IMR-90 (cell line): ENCODE data around the gene ZDHHC11B. TPM values are rescaled to one million over a fixed set of nuclear protein-coding genes. Genes with fewer than 3 reads are reported as not detected.

Experiments
- ATAC-seq: fragments of 200-7000 bp; cut with Tn5 transposase; 2 replicates; pipeline ENCODE4 v1.9.1; 2020; ENCODE audit warnings: low read depth, mild to moderate bottlenecking, moderate library complexity
- BruUV-seq: library from RNA; stranded (reverse); fragments of 400-500 nt; replicated peaks from 2 replicates; lab custom pipeline; 2021; lab: Mats Ljungman, UMichigan
- CTCF ChIA-PET: fragments of 300-600 bp; formaldehyde crosslinking; extraction: SDS; loops from one replicate; lab custom pipeline; 2021; ENCODE audit warnings: antibody characterized with exemption; lab: Yijun Ruan, JAX
- POLR2A ChIA-PET: fragments of 300-600 bp; sonication (Branson Sonifier 250); formaldehyde crosslinking; loops from one replicate; lab custom pipeline; 2022; ENCODE audit warnings: antibody characterized with exemption; ENCODE audit not compliant: unreplicated experiment; lab: Charles Lee
- DNase-seq: peaks from one replicate; pipeline ENCODE4 v3.0.0; 2013
- H2AFZ ChIP-seq: replicated peaks from 2 replicates; pipeline ENCODE3; 2013; ENCODE audit warnings: low read length, mild to moderate bottlenecking; ENCODE audit not compliant: poor library complexity
- H2AK5ac ChIP-seq: 2 replicates; pipeline ENCODE4 v1.6.1; 2013; ENCODE audit warnings: low read depth, low read length, inconsistent platforms
- H2AK9ac ChIP-seq: replicated peaks from 2 replicates; pipeline ENCODE3; 2013; ENCODE audit warnings: mild to moderate bottlenecking, low read depth, low read length, moderate library complexity; ENCODE audit not compliant: poor library complexity
- H2BK120ac ChIP-seq: 2 replicates; pipeline ENCODE4 v1.6.1; 2013; ENCODE audit warnings: low read depth, low read length, inconsistent platforms
- H2BK15ac ChIP-seq: 3 replicates; pipeline ENCODE4 v1.6.1; 2013; ENCODE audit warnings: low read depth, low read length, inconsistent platforms
- H2BK20ac ChIP-seq: 2 replicates; pipeline ENCODE4 v1.6.1; 2013; ENCODE audit warnings: low read depth, mild to moderate bottlenecking, inconsistent platforms, low read length, moderate library complexity
- H2BK5ac ChIP-seq: 2 replicates; pipeline ENCODE4 v1.6.1; 2013; ENCODE audit warnings: mild to moderate bottlenecking, low read depth, low read length, inconsistent platforms; ENCODE audit not compliant: poor library complexity, severe bottlenecking
- H3K14ac ChIP-seq: replicated peaks from 2 replicates; pipeline ENCODE4 v1.6.1; 2013; ENCODE audit warnings: low read depth, low read length, inconsistent platforms
- H3K18ac ChIP-seq: 2 replicates; pipeline ENCODE4 v1.6.1; 2013; ENCODE audit warnings: low read depth, low read length, control low read depth
- H3K23ac ChIP-seq: 2 replicates; pipeline ENCODE4 v1.6.1; 2013; ENCODE audit warnings: low read depth, low read length, inconsistent platforms
- H3K27ac ChIP-seq: 2 replicates; pipeline ENCODE4 v1.5.1; 2013; ENCODE audit warnings: mild to moderate bottlenecking, control low read depth, low read length; ENCODE audit not compliant: insufficient read depth
- H3K27me3 ChIP-seq: 2 replicates; pipeline ENCODE4 v1.6.1; 2013; ENCODE audit warnings: low read length; ENCODE audit not compliant: control insufficient read depth, insufficient read depth
- H3K36me3 ChIP-seq: 2 replicates; pipeline ENCODE4 v1.6.1; 2013; ENCODE audit warnings: low read length, mixed read lengths; ENCODE audit not compliant: control insufficient read depth, insufficient read depth
- H3K4ac ChIP-seq: 2 replicates; pipeline ENCODE4 v1.6.1; 2013; ENCODE audit warnings: low read depth, low read length, inconsistent platforms
- H3K4me1 ChIP-seq: 2 replicates; pipeline ENCODE4 v1.6.1; 2013; ENCODE audit warnings: low read length, mixed read lengths; ENCODE audit not compliant: control insufficient read depth, insufficient read depth
- H3K4me2 ChIP-seq: 2 replicates; pipeline ENCODE4 v1.6.1; 2013; ENCODE audit warnings: low read depth, mild to moderate bottlenecking, control low read depth, low read length, moderate library complexity
- H3K4me3 ChIP-seq: 2 replicates; pipeline ENCODE4 v1.5.1; 2013; ENCODE audit warnings: low read depth, mild to moderate bottlenecking, control low read depth, low read length, moderate library complexity; ENCODE audit not compliant: insufficient read depth
- H3K56ac ChIP-seq: 2 replicates; pipeline ENCODE4 v1.6.1; 2013; ENCODE audit warnings: low read length, inconsistent platforms; ENCODE audit not compliant: insufficient read depth; ENCODE audit errors: extremely low read depth
- H3K79me1 ChIP-seq, 2 experiments: 2 replicates each; pipeline ENCODE4 v1.6.1; 2013; ENCODE audit warnings: low read length in 2 of 2, inconsistent platforms in 1 of 2, low read depth in 1 of 2
- H3K9ac ChIP-seq: 2 replicates; pipeline ENCODE4 v1.6.1; 2013; ENCODE audit warnings: low read depth, low read length, control low read depth
- H3K9me1 ChIP-seq: 2 replicates; pipeline ENCODE4 v1.6.1; 2013; ENCODE audit warnings: low read length, inconsistent platforms; ENCODE audit not compliant: insufficient read depth
- H3K9me3 ChIP-seq: 2 replicates; pipeline ENCODE4 v1.6.1; 2013; ENCODE audit warnings: low read length; ENCODE audit not compliant: control insufficient read depth, insufficient read depth
- H4K20me1 ChIP-seq: 2 replicates; pipeline ENCODE4 v1.6.1; 2013; ENCODE audit warnings: low read length, inconsistent platforms; ENCODE audit not compliant: insufficient read depth
- H4K5ac ChIP-seq: 2 replicates; pipeline ENCODE4 v1.6.1; 2013; ENCODE audit warnings: mild to moderate bottlenecking, low read depth, low read length, control low read depth
- H4K8ac ChIP-seq, 2 experiments: 2 replicates each; pipeline ENCODE4 v1.6.1; 2013; ENCODE audit warnings: low read depth in 2 of 2, low read length in 2 of 2, control low read depth in 1 of 2, inconsistent platforms in 1 of 2
- H4K91ac ChIP-seq: 2 replicates; pipeline ENCODE4 v1.6.1; 2013; ENCODE audit warnings: low read depth, low read length, inconsistent platforms; ENCODE audit not compliant: insufficient read depth
- MAZ ChIP-seq: IDR thresholded peaks from 2 replicates; pipeline ENCODE4 v1.6.1; 2012; ENCODE audit warnings: low read depth, mild to moderate bottlenecking, low read length, improper control_type of control experiment, moderate library complexity, borderline replicate concordance
- MXI1 ChIP-seq: IDR thresholded peaks from 2 replicates; pipeline ENCODE4 v1.6.1; 2012; ENCODE audit warnings: low read depth, mild to moderate bottlenecking, low read length, moderate library complexity, borderline replicate concordance
- SMC3 ChIP-seq: fragments of 150-350 bp; IDR thresholded peaks from 2 replicates; pipeline ENCODE4 v1.6.1; 2016; ENCODE audit warnings: low read depth, mild to moderate bottlenecking, antibody characterized with exemption, low read length, moderate library complexity
- WGBS, 2 experiments: methylation state at CpG; one replicate each; pipeline versions ENCODE4 v1.1.5 to v1.1.7; 2013; ENCODE audit warnings: missing lambda C conversion rate in 2 of 2; ENCODE audit not compliant: insufficient read length in 1 of 2; ENCODE audit errors: extremely low coverage in 2 of 2; 5-methylcytosine and 5-hydroxymethylcytosine counted together
- dilution Hi-C: fragments of 300-500 bp; cut with HindIII; formaldehyde crosslinking; loops from one replicate; pipeline ENCODE4 v1.14.3; 2018; ENCODE audit warnings: low sequenced_read_pairs; ENCODE audit not compliant: unreplicated experiment
- in situ Hi-C: fragments of 300-500 bp; cut with MboI; formaldehyde crosslinking; loops from 3 replicates; pipeline ENCODE4 v1.14.3; 2019; ENCODE audit warnings: low sequenced_read_pairs, inconsistent platforms, mixed read lengths
- intact Hi-C: fragments of 100-400 bp; cut with micrococcal nuclease; formaldehyde crosslinking; loops from 2 replicates; pipeline ENCODE4 v1.10.0; 2022
- polyA plus RNA-seq, 3 experiments: library from polyadenylated mRNA; depleted of rRNA; stranded (reverse); fragments of >200 nt; gene quantifications; 2 replicates each; pipeline ENCODE4 v1.2.3, GENCODE V29; 2012; ENCODE audit warnings: low replicate concordance in 1 of 3
- total RNA-seq: library from RNA; depleted of rRNA; stranded (reverse); fragments of >200 nt; gene quantifications from 2 replicates; pipeline ENCODE4 v1.2.3, GENCODE V29; 2012

Gene ZDHHC11B
- total and polyA plus RNA-seq, 2 of the 4 experiments (the other 2 are of a cell fraction): 0.12 TPM; not detected in 1

GRCh38 chr5:675871-676698, 108.4 kb downstream of the ZDHHC11B start:
- Histone ChIP-seq H3K4me2 (no peak overlapping the region), H3K4me3 (no peak overlapping the region), H3K14ac (no peak overlapping the region), H2AFZ (no peak overlapping the region), H2BK120ac (no peak overlapping the region), H2BK5ac (no peak overlapping the region), H2AK9ac (no peak overlapping the region), H3K27ac (no peak overlapping the region), H3K9me1 (no peaks in the 10 kb centered on the region), H4K8ac (no peak overlapping the region), H4K91ac (no peak overlapping the region), H3K36me3 (no peaks in the 10 kb centered on the region), H3K9ac (no peak overlapping the region), H4K20me1 (no peaks in the 10 kb centered on the region), H4K5ac (no peak overlapping the region), H3K4ac (no peak overlapping the region), H3K23ac (no peak overlapping the region), H3K79me1 (no peaks in the 10 kb centered on the region), H2AK5ac (no peak overlapping the region), H3K56ac (no peak overlapping the region), H3K18ac (no peak overlapping the region), H2BK15ac (no peak overlapping the region), H3K4me1 (no peaks in the 10 kb centered on the region; the same call in 1 of the 2 replicates), H3K9me3 (no peaks in the 10 kb centered on the region), H2BK20ac (no peak overlapping the region), H3K27me3 (peaks cover 16% of the 10 kb centered on the region; the same call in 1 of the 2 replicates)
- in situ Hi-C loops (no loop called here), dilution Hi-C loops (no loop called here), intact Hi-C loops (no loop called here)
- WGBS, 2 experiments: 82% methylated on average over 18 of the region's 36 CpGs; no CpG with 5 or more reads in 1 of the 2 experiments
- CTCF ChIA-PET: no interaction called here
- TF ChIP-seq MXI1 (no peak), MAZ (no peak), SMC3 (no peak)
- DNase-seq: no peak
- BruUV-seq: no TSS peak
- no peak for ATAC-seq
- POLR2A ChIA-PET: no interaction called here
